Panc1 (cell line): ENCODE measurements around the gene PPT2. TPM values are rescaled to one million over a fixed set of nuclear protein-coding genes. Genes with fewer than 3 reads are reported as not detected.

ENCODE experiments used
- ATAC-seq: fragments of 200-7000 bp; cut with Tn5 transposase; 2 replicates; pipeline ENCODE4 v1.9.1; 2020; ENCODE audit warnings: mild to moderate bottlenecking, moderate library complexity
- BruUV-seq: library from RNA; stranded (reverse); fragments of 400-500 nt; replicated peaks from 2 replicates; lab custom pipeline; 2021; lab: Mats Ljungman, UMichigan
- CTCF ChIA-PET: fragments of 300-600 bp; sonication (Branson Sonifier 250); formaldehyde crosslinking; loops from one replicate; lab custom pipeline; 2022; ENCODE audit warnings: antibody characterized with exemption; lab: Charles Lee
- POLR2A ChIA-PET: fragments of 300-600 bp; sonication (Branson Sonifier 250); formaldehyde crosslinking; loops from one replicate; lab custom pipeline; 2022; ENCODE audit warnings: antibody characterized with exemption; lab: Charles Lee
- DNase-seq: peaks from one replicate; pipeline ENCODE4 v3.0.0-alpha.2; 2010; ENCODE audit warnings: low read depth, low spot score
- H3K27ac ChIP-seq: 2 replicates; pipeline ENCODE4 v1.5.1; 2011; ENCODE audit warnings: mild to moderate bottlenecking, low read length, inconsistent platforms
- H3K27me3 ChIP-seq: fragments of 200-500 bp; sonication (Bioruptor generic); 2 replicates; pipeline ENCODE4 v1.6.0; 2014; ENCODE audit warnings: low read length, inconsistent platforms; ENCODE audit not compliant: control insufficient read depth, insufficient read depth
- H3K36me3 ChIP-seq: fragments of 200-500 bp; sonication (Bioruptor generic); 2 replicates; pipeline ENCODE4 v1.5.1; 2014; ENCODE audit warnings: inconsistent platforms, mild to moderate bottlenecking, low read length, moderate library complexity; ENCODE audit not compliant: control insufficient read depth, insufficient read depth
- H3K4me1 ChIP-seq: 2 replicates; pipeline ENCODE4 v1.5.1; 2011; ENCODE audit warnings: inconsistent platforms, mild to moderate bottlenecking, low read length, moderate library complexity; ENCODE audit not compliant: control insufficient read depth, insufficient read depth
- H3K4me3 ChIP-seq, 2 experiments: 2 replicates each; pipeline ENCODE4 v1.5.1; 2011 to 2012; ENCODE audit warnings: low read depth in 2 of 2, low read length in 2 of 2, mild to moderate bottlenecking in 2 of 2, inconsistent platforms in 1 of 2, moderate library complexity in 1 of 2
- H3K9me3 ChIP-seq: fragments of 200-500 bp; sonication (Bioruptor generic); 2 replicates; pipeline ENCODE4 v1.5.1; 2014; ENCODE audit warnings: low read depth, mild to moderate bottlenecking, inconsistent platforms, low read length, moderate library complexity; ENCODE audit not compliant: control insufficient read depth, insufficient read depth
- CTCF ChIP-seq: fragments of 450-650 bp; IDR thresholded peaks from 2 replicates; pipeline ENCODE4 v1.5.1; 2017; ENCODE audit warnings: mild to moderate bottlenecking
- POLR2AphosphoS5 ChIP-seq: IDR thresholded peaks from 2 replicates; pipeline ENCODE4 v1.6.1; 2012; ENCODE audit warnings: mild to moderate bottlenecking, low read depth, low read length, moderate library complexity
- REST ChIP-seq, 2 experiments: IDR thresholded peaks; 2 replicates each; pipeline ENCODE4 v1.6.1; 2011 to 2012; ENCODE audit warnings: low read depth in 2 of 2, control low read depth in 1 of 2, low read length in 1 of 2, mild to moderate bottlenecking in 1 of 2, moderate library complexity in 1 of 2; ENCODE audit not compliant: insufficient read depth in 1 of 2
- SIN3A ChIP-seq: IDR thresholded peaks from 2 replicates; pipeline ENCODE4 v1.6.1; 2012; ENCODE audit warnings: low read depth, mild to moderate bottlenecking, low read length, moderate library complexity, borderline replicate concordance; ENCODE audit not compliant: insufficient read depth
- TCF7L2 ChIP-seq: IDR thresholded peaks from 2 replicates; pipeline ENCODE4 v1.6.1; 2011; ENCODE audit warnings: mild to moderate bottlenecking, low read depth, low read length, inconsistent platforms
- in situ Hi-C: cut with HindIII; loops from 2 replicates; pipeline ENCODE4 v1.10.0; 2016; ENCODE audit warnings: low sequenced_read_pairs, low pct_unique_long_range_greater_than_20kb
- intact Hi-C: fragments of 100-400 bp; cut with micrococcal nuclease; formaldehyde crosslinking; loops from one replicate; pipeline ENCODE4 v1.10.0; 2022; ENCODE audit not compliant: unreplicated experiment
- total RNA-seq: library from RNA; stranded (reverse); gene quantifications from one replicate; pipeline ENCODE4 v1.2.1, GENCODE V29; 2021; ENCODE audit not compliant: unreplicated experiment

The PPT2 gene
- total RNA-seq, 1 experiment from 2014 or later, result 20.1 TPM

- Histone ChIP-seq H3K36me3 (no peaks in the 10 kb centered on the region; the same call in 1 of the 2 replicates), H3K27ac (peak overlapping the region; percentile 99; the same call in 1 of the 2 replicates), H3K4me3 (no peak overlapping the region), H3K4me1 (peaks cover 36% of the 10 kb centered on the region), H3K9me3 (no peaks in the 10 kb centered on the region), H3K27me3 (no peaks in the 10 kb centered on the region)
- intact Hi-C loops, result loop anchor here (10.0 kb wide), 1 partner anchor 80 kb away; no protein-coding TSS in a partner anchor
- ChIA-PET POLR2A (no interaction called here), CTCF (interaction anchor here (0.6 kb wide), 1 partner anchor 9 kb away, joined by 7 read pairs; no protein-coding TSS in a partner anchor)
- no peak for TF ChIP-seq SIN3A
- no peak for TF ChIP-seq TCF7L2
- no peak for TF ChIP-seq CTCF
- TF ChIP-seq REST (IDR thresholded peaks at IDR 0.05; ENCODE audit: insufficient read depth in 1 of 2, low read depth in 2 of 2, low read length in 1 of 2), result no peak
- TF ChIP-seq POLR2AphosphoS5, result no peak
- BruUV-seq, result no TSS peak
- DNase-seq (no peak), ATAC-seq (no peak)
- in situ Hi-C loops, result no loop called here
Measured at GRCh38 chr6:32194388-32194787, 40.4 kb downstream of the PPT2 start.

GRCh38 chr6:32194825-32195651, 41.1 kb downstream of the PPT2 start:
- peak overlapping the region; percentile 99 for H3K27ac ChIP-seq

More at GRCh38 chr6:32194825-32195651, 41.1 kb downstream of the PPT2 start:
- ATAC-seq, result peak; percentile 92
- H3K4me3 ChIP-seq, result peak overlapping the region; percentile 47 to 84
- in situ Hi-C loops, result no loop called here
- peaks cover 36% of the 10 kb centered on the region for H3K4me1 ChIP-seq
- no peaks in the 10 kb centered on the region; the same call in 1 of the 2 replicates for H3K36me3 ChIP-seq
- CTCF ChIA-PET, result interaction anchor here (0.6 to 1.0 kb wide), 5 partner anchors 9 to 76 kb away, joined by 3 to 10 read pairs (median 7); partner anchors contain the start of gene ATF6B
- POLR2A ChIA-PET, result interaction anchor here (0.6 to 1.0 kb wide), 2 partner anchors 17 to 43 kb away, joined by 4 to 5 read pairs; no protein-coding TSS in a partner anchor
- TSS peak; percentile 99 for BruUV-seq
- no peak for DNase-seq
- intact Hi-C loops, result loop anchor here (10.0 kb wide), 1 partner anchor 80 kb away; no protein-coding TSS in a partner anchor
- TF ChIP-seq REST (IDR thresholded peaks at IDR 0.05; ENCODE audit: insufficient read depth in 1 of 2, low read depth in 2 of 2, low read length in 1 of 2) (0 out of 4 replicates have a peak, but pooled peaks of 1 of the 2 experiments have one; percentile 16), TCF7L2 (no peak), POLR2AphosphoS5 (peak; percentile 60; the same call in 1 of the 2 replicates), CTCF (peak; percentile 78)
- no peaks in the 10 kb centered on the region for H3K9me3 ChIP-seq
- H3K27me3 ChIP-seq, result no peaks in the 10 kb centered on the region
